Measurements from ENCODE around the gene DGKA. TPM values are rescaled to one million over a fixed set of nuclear protein-coding genes. Genes with fewer than 3 reads are reported as not detected.

DGKA gene
- total RNA-seq, 1 experiment from 2014 or later: 25.9 TPM

DNA sequence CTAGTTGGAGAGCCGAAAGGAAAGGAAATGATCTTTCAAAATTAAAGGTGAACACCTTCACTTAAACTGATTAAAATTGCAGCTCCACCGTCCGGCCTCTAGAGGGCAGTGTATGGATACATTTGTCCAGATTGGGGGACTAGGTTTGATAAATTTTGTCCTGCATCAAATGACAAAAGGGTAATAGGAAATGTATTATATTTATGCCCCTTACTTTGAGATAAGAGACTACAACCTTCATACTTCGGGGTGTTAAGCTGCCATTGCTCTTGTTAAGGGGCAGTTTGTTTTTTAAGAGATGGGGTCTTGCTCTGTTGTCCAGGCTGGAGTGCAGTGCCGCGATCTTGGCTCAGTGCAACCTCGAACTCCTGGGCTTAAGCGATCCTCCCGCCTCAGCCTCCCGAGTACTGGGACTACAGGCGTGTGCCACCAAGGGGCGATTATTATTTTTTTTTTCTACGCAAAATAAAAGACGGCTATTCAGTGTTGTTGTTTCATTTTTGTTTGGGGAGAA lies 65.3 kb downstream of the DGKA start:
- no peak overlapping the region for H2BK120ac ChIP-seq (ENCODE audit: low read depth, low read length, poor library complexity, severe bottlenecking)
- Mint-ChIP-seq H3K9me3 (no peaks in the 10 kb centered on the region), H3K4me3 (peak overlapping the region; percentile 98 to 99), H3K27ac (peak overlapping the region in 2 of 3 experiments; percentile 61 to 64; a peak in 3 of 7 replicates), H3K4me1 (peaks cover 6 to 11% of the 10 kb centered on the region in 2 experiments; a peak in 3 of 4 replicates), H3K36me3 (ENCODE audit: insufficient read depth in 1 of 3, low read depth in 3 of 3) (peaks cover 32 to 43% (median 42%) of the 10 kb centered on the region in 3 experiments; a peak in 6 of 7 replicates), H3K27me3 (ENCODE audit: low read depth) (no peaks in the 10 kb centered on the region)
- no peaks in the 10 kb centered on the region for H3K4me1 ChIP-seq (ENCODE audit: insufficient read depth, low read length)
- no peaks in the 10 kb centered on the region for H3K79me1 ChIP-seq (ENCODE audit: insufficient read depth, low read depth, low read length, poor library complexity, severe bottlenecking)
- H2AK5ac ChIP-seq (ENCODE audit: insufficient read length, low read length): no peak overlapping the region
- H3K4me2 ChIP-seq (ENCODE audit: insufficient read depth, insufficient read length, low read length): peak overlapping the region; percentile 94
- no peaks in the 10 kb centered on the region for H3K9me3 ChIP-seq (ENCODE audit: control insufficient read depth, low read depth, low read length)
- H3K9ac ChIP-seq (ENCODE audit: extremely low read depth, insufficient read length, low read length): no peak overlapping the region
- no peak overlapping the region for H3K14ac ChIP-seq (ENCODE audit: insufficient read depth, low read length)
- H2BK12ac ChIP-seq (ENCODE audit: insufficient read length, low read depth, low read length): no peak overlapping the region
- no peak overlapping the region for H4K91ac ChIP-seq (ENCODE audit: insufficient read length, low read depth, low read length)
- no peak overlapping the region for H2BK5ac ChIP-seq (ENCODE audit: insufficient read length, low read length)
- H3K23ac ChIP-seq (ENCODE audit: insufficient read length, low read depth, low read length): no peak overlapping the region
- H3K18ac ChIP-seq (ENCODE audit: insufficient read length, low read depth, low read length): no peak overlapping the region
- H3K27ac ChIP-seq (ENCODE audit: insufficient read length, low read depth, low read length): no peak overlapping the region
- H4K5ac ChIP-seq (ENCODE audit: insufficient read length, low read depth, low read length): no peak overlapping the region
- H2AFZ ChIP-seq (ENCODE audit: low read length): no peak overlapping the region
- H4K20me1 ChIP-seq (ENCODE audit: control insufficient read depth, insufficient read depth, insufficient read length): no peaks in the 10 kb centered on the region
- no peak overlapping the region for H3T11ph ChIP-seq (ENCODE audit: low read length)
- H3K56ac ChIP-seq (ENCODE audit: insufficient read length, low read depth, low read length): no peak overlapping the region
- no peak overlapping the region for H4K8ac ChIP-seq (replicated peaks; ENCODE audit: insufficient read length, low read depth, low read length)
- no peak overlapping the region for H3K4ac ChIP-seq (ENCODE audit: low read depth, low read length)
- H2BK20ac ChIP-seq (ENCODE audit: low read depth, low read length, poor library complexity, severe bottlenecking): no peak overlapping the region
- no peaks in the 10 kb centered on the region for H3K79me2 ChIP-seq (ENCODE audit: insufficient read depth, low read length)
- WGBS (ENCODE audit: extremely low coverage, insufficient read length, low lambda C conversion rate): no CpG with 5 or more reads among the region's 14 CpGs
- peaks cover 8% of the 10 kb centered on the region for H3K23me2 ChIP-seq (ENCODE audit: insufficient read length, low read depth, low read length, poor library complexity, severe bottlenecking)
- peak; percentile 48 for DNase-seq
- H2BK15ac ChIP-seq (ENCODE audit: low read depth, low read length): no peak overlapping the region
- H3K27me3 ChIP-seq (ENCODE audit: insufficient read depth, low read length): no peaks in the 10 kb centered on the region
- TF ChIP-seq, protein P1, sequence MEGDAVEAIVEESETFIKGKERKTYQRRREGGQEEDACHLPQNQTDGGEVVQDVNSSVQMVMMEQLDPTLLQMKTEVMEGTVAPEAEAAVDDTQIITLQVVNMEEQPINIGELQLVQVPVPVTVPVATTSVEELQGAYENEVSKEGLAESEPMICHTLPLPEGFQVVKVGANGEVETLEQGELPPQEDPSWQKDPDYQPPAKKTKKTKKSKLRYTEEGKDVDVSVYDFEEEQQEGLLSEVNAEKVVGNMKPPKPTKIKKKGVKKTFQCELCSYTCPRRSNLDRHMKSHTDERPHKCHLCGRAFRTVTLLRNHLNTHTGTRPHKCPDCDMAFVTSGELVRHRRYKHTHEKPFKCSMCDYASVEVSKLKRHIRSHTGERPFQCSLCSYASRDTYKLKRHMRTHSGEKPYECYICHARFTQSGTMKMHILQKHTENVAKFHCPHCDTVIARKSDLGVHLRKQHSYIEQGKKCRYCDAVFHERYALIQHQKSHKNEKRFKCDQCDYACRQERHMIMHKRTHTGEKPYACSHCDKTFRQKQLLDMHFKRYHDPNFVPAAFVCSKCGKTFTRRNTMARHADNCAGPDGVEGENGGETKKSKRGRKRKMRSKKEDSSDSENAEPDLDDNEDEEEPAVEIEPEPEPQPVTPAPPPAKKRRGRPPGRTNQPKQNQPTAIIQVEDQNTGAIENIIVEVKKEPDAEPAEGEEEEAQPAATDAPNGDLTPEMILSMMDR (conservative IDR thresholded peaks at IDR 0.05): peak; percentile 93

Data from H9 (cell line).